MCF 10A (cell line): ENCODE data around the gene TMEM132A. TPM values are rescaled to one million over a fixed set of nuclear protein-coding genes. Genes with fewer than 3 reads are reported as not detected.

Source experiments
- BruUV-seq: library from RNA; stranded (reverse); fragments of 400-500 nt; replicated peaks from 2 replicates; lab custom pipeline; 2021; lab: Mats Ljungman, UMichigan
- CTCF ChIA-PET: fragments of 300-600 bp; sonication (Branson Sonifier 250); formaldehyde crosslinking; extraction: SDS; loops from one replicate; lab custom pipeline; 2021; ENCODE audit warnings: antibody characterized with exemption, inconsistent platforms; lab: Yijun Ruan, JAX
- POLR2A ChIA-PET: fragments of 300-600, 350-650 bp; sonication (Branson Sonifier 250); formaldehyde crosslinking; extraction: SDS; loops from one replicate; lab custom pipeline; 2020; ENCODE audit warnings: antibody characterized with exemption, inconsistent platforms; lab: Yijun Ruan, JAX
- DNase-seq: peaks from one replicate; pipeline ENCODE4 v3.0.0-alpha.2; 2018; ENCODE audit not compliant: unreplicated experiment
- H3K27ac Mint-ChIP-seq: one replicate; pipeline ENCODE4 v1.8.0; 2022; ENCODE audit warnings: mild to moderate bottlenecking, low read depth, mixed read lengths; ENCODE audit not compliant: unreplicated experiment
- H3K27me3 Mint-ChIP-seq: one replicate; pipeline ENCODE4 v1.8.0; 2022; ENCODE audit warnings: mixed read lengths; ENCODE audit not compliant: insufficient read depth, unreplicated experiment
- H3K36me3 Mint-ChIP-seq: one replicate; pipeline ENCODE4 v1.8.0; 2022; ENCODE audit warnings: mild to moderate bottlenecking, moderate library complexity, mixed read lengths; ENCODE audit not compliant: insufficient read depth, unreplicated experiment
- H3K4me1 Mint-ChIP-seq: one replicate; pipeline ENCODE4 v1.8.0; 2022; ENCODE audit warnings: mixed read lengths; ENCODE audit not compliant: insufficient read depth, unreplicated experiment
- H3K4me3 Mint-ChIP-seq: one replicate; pipeline ENCODE4 v1.8.0; 2022; ENCODE audit warnings: mild to moderate bottlenecking, moderate library complexity, mixed read lengths; ENCODE audit not compliant: unreplicated experiment
- H3K9me3 Mint-ChIP-seq: one replicate; pipeline ENCODE4 v1.8.0; 2022; ENCODE audit warnings: mixed read lengths; ENCODE audit not compliant: unreplicated experiment
- intact Hi-C: fragments of 100-400 bp; cut with micrococcal nuclease; formaldehyde crosslinking; loops from 2 replicates; pipeline ENCODE4 v1.14.1; 2022
- total RNA-seq: library from RNA; stranded (reverse); gene quantifications from 2 replicates; pipeline ENCODE4 v1.2.3, GENCODE V29; 2022
- TF ChIP-seq, protein P1 (sequence below): fragments of 200-600 bp; IDR thresholded peaks from one replicate; pipeline ENCODE4 v1.8.0; 2022; ENCODE audit warnings: antibody characterized with exemption, mild to moderate bottlenecking; ENCODE audit not compliant: unreplicated experiment

TMEM132A gene
- total RNA-seq, 1 experiment from 2014 or later, result 20.5 TPM

DNA sequence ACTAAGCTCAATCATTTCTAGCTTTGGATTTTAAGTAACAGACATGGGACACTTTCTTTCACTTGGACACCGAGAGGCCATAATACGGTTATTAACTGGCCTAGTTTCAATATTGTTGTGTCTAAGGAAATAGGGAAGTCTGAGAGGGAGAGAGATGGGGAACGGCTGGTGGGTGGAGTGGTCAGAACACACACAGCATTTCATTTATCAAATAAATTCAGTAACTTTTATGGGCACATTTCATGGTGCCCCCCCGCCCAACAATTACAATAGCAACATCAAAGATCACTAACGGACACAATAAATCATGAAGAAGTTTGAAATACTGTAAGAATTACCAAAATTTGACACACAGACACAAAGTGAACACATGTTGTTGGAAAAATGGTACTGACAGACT lies 28.6 kb upstream of the TMEM132A start:
- POLR2A ChIA-PET, result interaction anchor here (1.4 to 1.8 kb wide), 3 partner anchors 9 to 116 kb away, joined by 3 to 5 read pairs (median 3); partner anchors contain the start of gene TMEM109
- intact Hi-C loops, result no loop called here
- Mint-ChIP-seq H3K27me3 (no peaks in the 10 kb centered on the region), H3K27ac (no peak overlapping the region), H3K9me3 (no peaks in the 10 kb centered on the region), H3K36me3 (peaks cover 98% of the 10 kb centered on the region), H3K4me3 (no peak overlapping the region), H3K4me1 (no peaks in the 10 kb centered on the region)
- TF ChIP-seq, protein P1, sequence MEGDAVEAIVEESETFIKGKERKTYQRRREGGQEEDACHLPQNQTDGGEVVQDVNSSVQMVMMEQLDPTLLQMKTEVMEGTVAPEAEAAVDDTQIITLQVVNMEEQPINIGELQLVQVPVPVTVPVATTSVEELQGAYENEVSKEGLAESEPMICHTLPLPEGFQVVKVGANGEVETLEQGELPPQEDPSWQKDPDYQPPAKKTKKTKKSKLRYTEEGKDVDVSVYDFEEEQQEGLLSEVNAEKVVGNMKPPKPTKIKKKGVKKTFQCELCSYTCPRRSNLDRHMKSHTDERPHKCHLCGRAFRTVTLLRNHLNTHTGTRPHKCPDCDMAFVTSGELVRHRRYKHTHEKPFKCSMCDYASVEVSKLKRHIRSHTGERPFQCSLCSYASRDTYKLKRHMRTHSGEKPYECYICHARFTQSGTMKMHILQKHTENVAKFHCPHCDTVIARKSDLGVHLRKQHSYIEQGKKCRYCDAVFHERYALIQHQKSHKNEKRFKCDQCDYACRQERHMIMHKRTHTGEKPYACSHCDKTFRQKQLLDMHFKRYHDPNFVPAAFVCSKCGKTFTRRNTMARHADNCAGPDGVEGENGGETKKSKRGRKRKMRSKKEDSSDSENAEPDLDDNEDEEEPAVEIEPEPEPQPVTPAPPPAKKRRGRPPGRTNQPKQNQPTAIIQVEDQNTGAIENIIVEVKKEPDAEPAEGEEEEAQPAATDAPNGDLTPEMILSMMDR, result no peak
- no TSS peak for BruUV-seq
- DNase-seq, result no peak
- CTCF ChIA-PET, result interaction anchor here (1.8 to 3.9 kb wide), 3 partner anchors 9 to 234 kb away, joined by 5 to 15 read pairs (median 6); no protein-coding TSS in a partner anchor

DNA sequence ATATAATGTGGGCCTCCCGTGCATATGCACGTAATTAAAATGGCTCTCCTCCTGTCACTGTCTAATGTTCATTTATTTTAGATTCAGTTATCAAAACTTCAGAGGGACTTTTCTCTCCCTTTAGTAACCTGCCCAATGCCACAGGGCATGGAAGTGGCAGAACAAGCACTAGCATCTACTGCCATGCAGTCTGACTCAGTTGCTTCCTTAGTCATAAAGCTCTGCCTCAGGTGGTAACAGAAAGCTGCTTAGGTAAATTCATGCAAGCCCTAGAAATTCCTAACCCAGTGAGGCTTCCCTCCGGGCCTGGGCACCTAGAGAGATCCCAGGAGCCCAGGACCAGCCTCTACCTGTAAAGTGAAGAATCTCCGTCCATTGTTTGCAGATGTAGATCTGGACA lies 26.8 kb upstream of the TMEM132A start:
- H3K4me3 Mint-ChIP-seq, result no peak overlapping the region
- CTCF ChIA-PET, result interaction anchor here (0.6 to 10.1 kb wide), 12 partner anchors 7 to 683 kb away, joined by 3 to 163 read pairs (median 4); no protein-coding TSS in a partner anchor
- no TSS peak for BruUV-seq
- POLR2A ChIA-PET, result interaction anchor here (1.2 kb wide), 1 partner anchor 8 kb away, joined by 3 read pairs; the partner anchor contains the start of gene PRPF19
- TF ChIP-seq, protein P1, result no peak
- no peaks in the 10 kb centered on the region for H3K27me3 Mint-ChIP-seq
- no peaks in the 10 kb centered on the region for H3K4me1 Mint-ChIP-seq
- no peak for DNase-seq
- H3K36me3 Mint-ChIP-seq, result peaks cover 98% of the 10 kb centered on the region
- intact Hi-C loops, result no loop called here
- no peak overlapping the region for H3K27ac Mint-ChIP-seq
- no peaks in the 10 kb centered on the region for H3K9me3 Mint-ChIP-seq

DNA sequence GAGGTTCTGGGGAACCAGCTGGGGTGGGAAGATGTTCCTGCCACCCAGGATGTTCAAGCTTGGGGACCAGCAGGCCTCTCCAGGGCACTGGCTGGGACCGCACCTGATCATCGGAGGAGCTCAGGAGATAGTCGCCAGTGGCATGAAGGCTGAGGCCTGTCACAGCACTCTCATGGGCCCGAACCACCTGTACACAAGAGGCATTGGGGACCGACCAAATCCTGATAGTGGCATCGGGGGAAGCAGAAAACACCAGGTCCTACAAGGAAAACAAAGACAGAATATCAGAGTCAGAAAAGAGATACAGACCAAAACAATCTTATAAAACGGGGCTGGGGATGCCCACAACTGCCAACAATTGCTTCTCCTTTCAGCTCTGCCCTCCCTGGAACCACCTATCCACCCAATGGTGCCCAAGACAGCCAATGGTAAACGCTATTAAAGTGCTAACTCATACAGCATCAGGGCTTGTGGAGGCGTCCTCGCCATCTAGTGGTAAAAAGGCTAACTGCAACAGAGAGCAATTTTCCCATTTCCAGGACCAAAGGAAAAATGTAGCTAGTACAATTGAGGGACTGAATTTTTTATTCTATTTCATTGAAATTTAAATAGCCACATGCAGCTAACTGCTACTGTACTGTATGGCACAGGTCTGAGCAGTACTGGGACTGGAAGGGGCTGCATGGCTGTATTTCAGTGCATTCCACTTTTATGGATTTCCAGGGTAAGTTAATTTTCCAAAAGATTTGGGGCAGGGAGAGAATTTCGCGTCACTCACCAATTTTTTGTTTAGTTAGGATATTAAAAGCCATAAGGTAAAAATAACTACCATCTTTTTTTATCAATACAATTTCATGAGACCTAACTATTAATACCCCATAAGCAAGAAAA lies 25.0 kb upstream of the TMEM132A start:
- Mint-ChIP-seq H3K27ac (no peak overlapping the region), H3K27me3 (no peaks in the 10 kb centered on the region), H3K4me3 (no peak overlapping the region), H3K9me3 (no peaks in the 10 kb centered on the region), H3K36me3 (peaks cover 97% of the 10 kb centered on the region), H3K4me1 (peaks cover 5% of the 10 kb centered on the region)
- intact Hi-C loops, result loop anchor here (1.0 kb wide), 2 partner anchors 68 to 124 kb away; no protein-coding TSS in a partner anchor
- DNase-seq, result peak; percentile 64
- BruUV-seq, result no TSS peak
- TF ChIP-seq, protein P1, result peak; percentile 92
- POLR2A ChIA-PET, result interaction anchor here (1.1 to 3.2 kb wide), 5 partner anchors 10 to 68 kb away, joined by 3 to 11 read pairs (median 6); partner anchors contain the start of gene TMEM109
- CTCF ChIA-PET, result interaction anchor here (0.6 to 10.1 kb wide), 43 partner anchors 8 to 1987 kb away, joined by 3 to 163 read pairs (median 5); partner anchors contain the start of genes PTGDR2 and TMEM109

DNA sequence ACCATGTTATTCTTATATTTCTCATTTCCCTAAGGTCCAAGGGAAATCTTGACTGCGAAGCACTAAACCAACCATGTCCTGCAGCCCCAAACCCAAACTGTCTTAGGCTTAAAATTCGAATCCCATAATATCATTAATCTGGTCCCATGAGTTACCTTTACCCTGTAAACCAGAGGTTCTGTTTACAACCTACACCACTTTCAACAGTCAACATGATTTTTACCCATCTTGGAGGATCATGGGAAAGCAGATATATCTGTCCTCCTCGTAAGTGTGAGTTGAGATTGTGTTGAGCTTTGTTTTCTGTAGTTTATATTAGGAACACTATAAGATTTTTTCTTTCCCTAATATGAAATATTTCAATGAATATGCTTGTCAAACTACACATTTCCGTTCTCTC lies 24.3 kb upstream of the TMEM132A start:
- Mint-ChIP-seq H3K27me3 (no peaks in the 10 kb centered on the region), H3K36me3 (peaks cover 91% of the 10 kb centered on the region), H3K4me1 (peaks cover 9% of the 10 kb centered on the region), H3K27ac (no peak overlapping the region), H3K4me3 (no peak overlapping the region), H3K9me3 (no peaks in the 10 kb centered on the region)
- BruUV-seq, result no TSS peak
- intact Hi-C loops, result loop anchor here (1.0 kb wide), 2 partner anchors 69 to 125 kb away; no protein-coding TSS in a partner anchor
- no peak for DNase-seq
- TF ChIP-seq, protein P1, result no peak
- ChIA-PET POLR2A (interaction anchor here (1.1 to 3.2 kb wide), 5 partner anchors 11 to 69 kb away, joined by 3 to 11 read pairs (median 6); partner anchors contain the start of gene TMEM109), CTCF (interaction anchor here (0.6 to 10.1 kb wide), 34 partner anchors 8 to 1986 kb away, joined by 3 to 163 read pairs (median 6); partner anchors contain the start of genes PTGDR2 and TMEM109)
